A549 treated with ZK216348 at 1 μM for 4 hours (cell line): ENCODE measurements around the gene ERP44. TPM values are rescaled to one million over a fixed set of nuclear protein-coding genes. Genes with fewer than 3 reads are reported as not detected.

ENCODE experiments used
- total RNA-seq: library from RNA; stranded (reverse); fragments of 200-300 nt; extraction: Qiagen RNA extraction; gene quantifications from 5 replicates; pipeline ENCODE4 v1.2.3, GENCODE V29; 2022; ENCODE audit warnings: low read depth

Gene ERP44
- total RNA-seq, result 13.7 to 16.4 TPM (median 14.4 TPM) in 5 replicates

GRCh38 chr9:100098887-100099721 lies at the start of gene ERP44, which contains the start of gene INVS:
Gene ERP44, minus strand, starts transcription at chr9:100099000. Its CDS starts 160 bp downstream, at chr9:100098840.
Gene INVS, plus strand, starts transcription at chr9:100099243. Its CDS starts 5,279 bp downstream, at chr9:100104522.

Other genes starting within 250 kb of the ERP44 start
- gene STX17, start 192.3 kb downstream of the ERP44 start, total RNA-seq, result 6.8 to 11.6 TPM (median 9.0 TPM) in 5 replicates
- 8.3 to 11.4 TPM (median 10.4 TPM) in 5 replicates for gene INVS, start 243 bp upstream of the ERP44 start, total RNA-seq